A549 (cell line): Measurements from ENCODE around the gene GPR158.

Source experiments
- BHLHE40 ChIP-seq: IDR thresholded peaks from 2 replicates; pipeline ENCODE4 v1.6.1; 2012; ENCODE audit warnings: low read depth, low read length, inconsistent platforms
- CEBPB ChIP-seq, 2 experiments: fragments of >200 bp in 1 of 2; sonication (Bioruptor Twin) in 1 of 2; formaldehyde crosslinking in 1 of 2; IDR thresholded peaks; 2 replicates each; pipeline ENCODE4 v1.6.1; 2012 to 2016
- HMGXB4 ChIP-seq: fragments of 250-450 bp; sonication (Bioruptor Pico); IDR thresholded peaks from 2 replicates; pipeline ENCODE4 v1.5.0; 2021; ENCODE audit warnings: mild to moderate bottlenecking, moderate library complexity, borderline replicate concordance
- HOXB13 ChIP-seq: fragments of 250-450 bp; sonication (Bioruptor Pico); IDR thresholded peaks from 2 replicates; pipeline ENCODE4 v1.5.0; 2020; ENCODE audit warnings: low read depth, mild to moderate bottlenecking, moderate library complexity
- KDM1A ChIP-seq: fragments of 200-600 bp; sonication (generic); IDR thresholded peaks from 2 replicates; pipeline ENCODE4 v1.6.1; 2016; ENCODE audit warnings: low read depth, mild to moderate bottlenecking
- MAX ChIP-seq: IDR thresholded peaks from 2 replicates; pipeline ENCODE4 v1.6.1; 2012
- POLR2A ChIP-seq: IDR thresholded peaks from 2 replicates; pipeline ENCODE4 v1.6.1; 2012; ENCODE audit warnings: mild to moderate bottlenecking, low read length
- REST ChIP-seq: fragments of 200-600 bp; sonication (generic); IDR thresholded peaks from 2 replicates; pipeline ENCODE4 v1.6.1; 2016; ENCODE audit warnings: antibody characterized with exemption, mild to moderate bottlenecking, moderate library complexity
- SMC3 ChIP-seq: fragments of >200 bp; sonication (Bioruptor Twin); formaldehyde crosslinking; IDR thresholded peaks from 3 replicates; pipeline ENCODE4 v1.6.1; 2018; ENCODE audit warnings: inconsistent platforms
- USF2 ChIP-seq: fragments of 450-650 bp; IDR thresholded peaks from 2 replicates; pipeline ENCODE4 v1.6.1; 2014; ENCODE audit warnings: antibody characterized with exemption
- TF ChIP-seq, protein P1 (sequence below): fragments of >200 bp; sonication (Bioruptor Twin); formaldehyde crosslinking; IDR thresholded peaks from 3 replicates; pipeline ENCODE4 v1.5.1; 2016

- TF ChIP-seq, protein P1, sequence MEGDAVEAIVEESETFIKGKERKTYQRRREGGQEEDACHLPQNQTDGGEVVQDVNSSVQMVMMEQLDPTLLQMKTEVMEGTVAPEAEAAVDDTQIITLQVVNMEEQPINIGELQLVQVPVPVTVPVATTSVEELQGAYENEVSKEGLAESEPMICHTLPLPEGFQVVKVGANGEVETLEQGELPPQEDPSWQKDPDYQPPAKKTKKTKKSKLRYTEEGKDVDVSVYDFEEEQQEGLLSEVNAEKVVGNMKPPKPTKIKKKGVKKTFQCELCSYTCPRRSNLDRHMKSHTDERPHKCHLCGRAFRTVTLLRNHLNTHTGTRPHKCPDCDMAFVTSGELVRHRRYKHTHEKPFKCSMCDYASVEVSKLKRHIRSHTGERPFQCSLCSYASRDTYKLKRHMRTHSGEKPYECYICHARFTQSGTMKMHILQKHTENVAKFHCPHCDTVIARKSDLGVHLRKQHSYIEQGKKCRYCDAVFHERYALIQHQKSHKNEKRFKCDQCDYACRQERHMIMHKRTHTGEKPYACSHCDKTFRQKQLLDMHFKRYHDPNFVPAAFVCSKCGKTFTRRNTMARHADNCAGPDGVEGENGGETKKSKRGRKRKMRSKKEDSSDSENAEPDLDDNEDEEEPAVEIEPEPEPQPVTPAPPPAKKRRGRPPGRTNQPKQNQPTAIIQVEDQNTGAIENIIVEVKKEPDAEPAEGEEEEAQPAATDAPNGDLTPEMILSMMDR = no peak
- TF ChIP-seq SMC3 = no peak
- TF ChIP-seq HMGXB4 = no peak
- no peak for TF ChIP-seq REST
- TF ChIP-seq POLR2A = no peak
- TF ChIP-seq MAX = no peak
- no peak for TF ChIP-seq KDM1A
- no peak for TF ChIP-seq CEBPB (IDR thresholded peaks at IDR 0.05)
- TF ChIP-seq HOXB13 (CRISPR knock-in tag) = no peak
- no peak for TF ChIP-seq BHLHE40
- no peak for TF ChIP-seq USF2
Measured at GRCh38 chr10:25575343-25575742, 400.5 kb downstream of the GPR158 start.
